Gastroesophageal sphincter (tissue), 4 donors: Measurements from ENCODE around the gene RUFY2. TPM values are rescaled to one million over a fixed set of nuclear protein-coding genes. Genes with fewer than 3 reads are reported as not detected.

ENCODE experiments used
- ATAC-seq: fragments of 150-250 bp; one replicate; pipeline ENCODE4 v1.9.1; 2016; ENCODE audit warnings: mild to moderate bottlenecking, moderate library complexity
- H3K27ac ChIP-seq, 4 donors: fragments of 200-600 bp; sonication (generic) in 3 of 4; 1 replicate in 3 of 4; 2 replicates in 1 of 4; pipeline ENCODE4 v1.5.1; 2016 to 2019
- H3K27me3 ChIP-seq: fragments of 200-600 bp; sonication (generic); one replicate; pipeline ENCODE4 v1.5.1; 2019
- H3K36me3 ChIP-seq, 2 donors: fragments of 200-600 bp; sonication (generic); one replicate each; pipeline ENCODE4 v1.5.1; 2019; ENCODE audit warnings: control low read depth in 1 of 2
- H3K4me1 ChIP-seq, 3 donors: fragments of 200-600 bp; sonication (generic); 1 replicate in 2 of 3; 2 replicates in 1 of 3; pipeline ENCODE4 v1.5.1; 2016 to 2019; ENCODE audit warnings: control low read depth in 2 of 3
- H3K4me3 ChIP-seq, 2 donors: fragments of 200-600 bp; sonication (generic); one replicate each; pipeline ENCODE4 v1.5.1; 2019; ENCODE audit warnings: mild to moderate bottlenecking in 1 of 2, moderate library complexity in 1 of 2
- H3K9me3 ChIP-seq, 3 donors: fragments of 200-600 bp; sonication (generic); one replicate each; pipeline ENCODE4 v1.5.1; 2017 to 2019; ENCODE audit warnings: control low read depth in 2 of 3
- EP300 ChIP-seq: sonication (generic); formaldehyde crosslinking; IDR thresholded peaks from one replicate; pipeline ENCODE4 v1.6.1; 2017; ENCODE audit warnings: antibody characterized with exemption, mild to moderate bottlenecking
- POLR2A ChIP-seq, 2 donors: fragments of 450-650 bp; IDR thresholded peaks; one replicate each; pipeline ENCODE4 v1.6.1; 2017; ENCODE audit warnings: antibody characterized with exemption in 2 of 2, mild to moderate bottlenecking in 2 of 2, moderate library complexity in 1 of 2
- POLR2AphosphoS5 ChIP-seq: sonication (generic); formaldehyde crosslinking; IDR thresholded peaks from one replicate; pipeline ENCODE4 v1.6.1; 2017; ENCODE audit warnings: antibody characterized with exemption
- WGBS, 2 donors: methylation state at CpG; one replicate each; pipeline ENCODE4 v1.1.5; 2018; ENCODE audit warnings: low coverage in 1 of 2; 5-methylcytosine and 5-hydroxymethylcytosine counted together
- total RNA-seq, 4 donors: library from RNA; depleted of rRNA; stranded (reverse); fragments of >200 nt; gene quantifications; one replicate each; pipeline ENCODE4 v1.1.0, GENCODE V29; 2016
- TF ChIP-seq, protein P1 (sequence below), 4 experiments: fragments of 200-600 bp in 2 of 4; fragments of 450-650 bp in 2 of 4; sonication (generic) in 1 of 4; IDR thresholded peaks; one replicate each; pipeline ENCODE4 v1.5.1; 2017 to 2019; ENCODE audit warnings: antibody characterized with exemption in 4 of 4, mild to moderate bottlenecking in 2 of 4, moderate library complexity in 2 of 4

The RUFY2 gene
- total RNA-seq, 4 donors from 2014 or later, result 17.9 to 29.0 (median 26.0) TPM

DNA sequence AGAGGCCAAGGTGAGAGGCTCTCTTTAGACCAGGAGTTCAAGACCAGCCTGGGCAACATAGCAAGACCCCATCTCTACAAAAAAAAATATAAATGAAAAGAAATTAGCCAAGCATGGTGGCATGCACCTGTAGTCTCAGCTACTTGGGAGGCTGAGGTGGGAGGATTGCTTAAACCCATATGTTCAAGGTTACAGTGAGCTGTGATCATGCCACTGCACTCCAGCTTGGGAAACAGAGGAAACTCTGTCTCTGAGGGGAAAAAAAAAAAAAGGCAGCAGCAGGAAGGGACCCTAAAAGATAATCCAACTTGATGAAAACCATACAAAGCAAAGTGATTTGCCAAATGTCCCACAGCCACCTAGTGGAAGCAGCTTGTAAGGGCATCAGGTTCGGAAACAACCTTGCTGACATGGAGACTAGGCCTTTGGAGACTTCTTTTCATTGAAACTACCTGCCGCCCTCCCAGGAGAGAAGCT lies 58.8 kb downstream of the RUFY2 start:
- TF ChIP-seq EP300, result no peak
- TF ChIP-seq, protein P1, sequence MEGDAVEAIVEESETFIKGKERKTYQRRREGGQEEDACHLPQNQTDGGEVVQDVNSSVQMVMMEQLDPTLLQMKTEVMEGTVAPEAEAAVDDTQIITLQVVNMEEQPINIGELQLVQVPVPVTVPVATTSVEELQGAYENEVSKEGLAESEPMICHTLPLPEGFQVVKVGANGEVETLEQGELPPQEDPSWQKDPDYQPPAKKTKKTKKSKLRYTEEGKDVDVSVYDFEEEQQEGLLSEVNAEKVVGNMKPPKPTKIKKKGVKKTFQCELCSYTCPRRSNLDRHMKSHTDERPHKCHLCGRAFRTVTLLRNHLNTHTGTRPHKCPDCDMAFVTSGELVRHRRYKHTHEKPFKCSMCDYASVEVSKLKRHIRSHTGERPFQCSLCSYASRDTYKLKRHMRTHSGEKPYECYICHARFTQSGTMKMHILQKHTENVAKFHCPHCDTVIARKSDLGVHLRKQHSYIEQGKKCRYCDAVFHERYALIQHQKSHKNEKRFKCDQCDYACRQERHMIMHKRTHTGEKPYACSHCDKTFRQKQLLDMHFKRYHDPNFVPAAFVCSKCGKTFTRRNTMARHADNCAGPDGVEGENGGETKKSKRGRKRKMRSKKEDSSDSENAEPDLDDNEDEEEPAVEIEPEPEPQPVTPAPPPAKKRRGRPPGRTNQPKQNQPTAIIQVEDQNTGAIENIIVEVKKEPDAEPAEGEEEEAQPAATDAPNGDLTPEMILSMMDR (IDR thresholded peaks at IDR 0.05), result peak; percentile 30 to 61 (median 40)
- Histone ChIP-seq H3K27me3 (no peaks in the 10 kb centered on the region), H3K36me3 (peaks cover 6 to 92% of the 10 kb centered on the region in 2 donors), H3K4me3 (no peak overlapping the region), H3K9me3 (no peaks in the 10 kb centered on the region), H3K4me1 (peaks cover 0 to 4% (median 0%) of the 10 kb centered on the region in 3 donors), H3K27ac (peak overlapping the region in 1 of 4 donors; percentile 6)
- no peak for ATAC-seq
- 27 to 73% methylated on average over 2 of the region's 2 CpGs for WGBS, 2 donors

GRCh38 chr10:68346774-68347173 lies 60.3 kb downstream of the RUFY2 start:
- 75 to 94% methylated on average over 4 of the region's 4 CpGs for WGBS, 2 donors
- Histone ChIP-seq H3K36me3 (peaks cover 6 to 92% of the 10 kb centered on the region in 2 donors), H3K4me3 (no peak overlapping the region), H3K9me3 (no peaks in the 10 kb centered on the region), H3K27me3 (no peaks in the 10 kb centered on the region), H3K27ac (no peak overlapping the region), H3K4me1 (peaks cover 0 to 4% (median 0%) of the 10 kb centered on the region in 3 donors)
- no peak for ATAC-seq
- TF ChIP-seq POLR2AphosphoS5 (no peak), POLR2A (IDR thresholded peaks at IDR 0.05) (no peak), EP300 (no peak)
- TF ChIP-seq, protein P1 (IDR thresholded peaks at IDR 0.05), result no peak

DNA sequence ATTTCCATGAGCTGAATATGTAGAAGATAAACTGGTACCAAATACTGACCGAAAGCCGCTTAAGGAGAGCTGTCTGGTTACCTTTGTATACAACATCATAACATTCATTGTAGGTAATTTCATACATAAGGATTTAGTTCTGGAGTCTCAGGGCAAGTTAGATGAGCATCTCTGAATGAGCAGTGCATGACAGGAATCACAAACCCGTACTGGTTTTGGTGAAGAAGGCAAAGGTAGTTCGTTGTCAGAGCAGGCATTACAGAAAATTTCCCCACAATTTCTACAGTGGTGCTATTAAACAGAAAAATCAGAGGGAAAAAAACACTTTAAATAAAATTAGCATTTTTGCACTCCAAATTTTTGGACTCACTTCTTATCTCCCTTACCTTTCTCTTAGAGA lies 61.5 kb downstream of the RUFY2 start:
- peaks cover 0 to 4% (median 0%) of the 10 kb centered on the region in 3 donors for H3K4me1 ChIP-seq
- no peak overlapping the region for H3K27ac ChIP-seq
- H3K9me3 ChIP-seq, result no peaks in the 10 kb centered on the region
- 84 to 85% methylated on average over 4 of the region's 4 CpGs for WGBS, 2 donors
- TF ChIP-seq POLR2A (IDR thresholded peaks at IDR 0.05) (no peak), EP300 (no peak), POLR2AphosphoS5 (no peak)
- TF ChIP-seq, protein P1 (IDR thresholded peaks at IDR 0.05), result no peak
- H3K36me3 ChIP-seq, result peaks cover 13 to 93% of the 10 kb centered on the region in 2 donors
- no peak for ATAC-seq
- no peaks in the 10 kb centered on the region for H3K27me3 ChIP-seq
- no peak overlapping the region for H3K4me3 ChIP-seq

DNA sequence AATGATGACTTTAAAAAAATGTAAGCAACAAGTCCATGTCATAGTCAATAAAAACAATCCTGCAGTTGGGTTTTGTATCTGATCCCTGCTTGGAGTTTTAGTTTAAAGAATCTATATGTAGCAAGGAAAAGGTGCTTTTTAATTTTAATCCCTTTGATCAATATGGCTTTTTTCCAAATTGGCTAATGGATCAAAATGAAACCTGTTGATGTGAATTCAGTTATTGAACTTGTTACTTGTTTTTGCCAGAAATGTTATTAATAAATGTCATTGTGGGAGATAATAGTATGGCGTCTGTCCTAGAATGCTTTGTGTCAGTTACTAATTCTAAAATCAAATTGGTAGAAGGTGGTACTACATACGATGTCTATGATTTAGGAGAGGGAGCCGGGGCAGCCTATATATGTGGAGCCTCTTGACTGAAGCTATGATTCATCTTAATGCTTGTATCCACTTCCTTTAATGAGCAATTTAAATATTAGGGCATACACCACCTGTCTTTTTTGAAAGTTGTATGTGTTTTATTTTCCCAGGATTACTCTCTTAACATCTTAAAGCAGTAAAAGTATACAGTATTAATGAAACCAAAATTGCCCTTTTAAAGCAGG lies 64.1 kb downstream of the RUFY2 start:
- H3K27ac ChIP-seq, result no peak overlapping the region
- TF ChIP-seq POLR2AphosphoS5 (no peak), POLR2A (IDR thresholded peaks at IDR 0.05) (no peak), EP300 (no peak)
- TF ChIP-seq, protein P1 (IDR thresholded peaks at IDR 0.05), result no peak
- H3K9me3 ChIP-seq, result no peaks in the 10 kb centered on the region
- H3K27me3 ChIP-seq, result no peaks in the 10 kb centered on the region
- ATAC-seq, result no peak
- peaks cover 0 to 25% (median 5%) of the 10 kb centered on the region in 3 donors for H3K4me1 ChIP-seq
- WGBS, 2 donors, result 79 to 80% methylated on average over 3 of the region's 3 CpGs
- no peak overlapping the region for H3K4me3 ChIP-seq
- peaks cover 23 to 95% of the 10 kb centered on the region in 2 donors for H3K36me3 ChIP-seq
